Measurements from ENCODE around the gene GNA12. TPM values are rescaled to one million over a fixed set of nuclear protein-coding genes. Genes with fewer than 3 reads are reported as not detected.

The GNA12 gene
- total and polyA plus RNA-seq, 2 of the 4 experiments (the other 2 are of a cell fraction) = 14.3 to 93.9 TPM

DNA sequence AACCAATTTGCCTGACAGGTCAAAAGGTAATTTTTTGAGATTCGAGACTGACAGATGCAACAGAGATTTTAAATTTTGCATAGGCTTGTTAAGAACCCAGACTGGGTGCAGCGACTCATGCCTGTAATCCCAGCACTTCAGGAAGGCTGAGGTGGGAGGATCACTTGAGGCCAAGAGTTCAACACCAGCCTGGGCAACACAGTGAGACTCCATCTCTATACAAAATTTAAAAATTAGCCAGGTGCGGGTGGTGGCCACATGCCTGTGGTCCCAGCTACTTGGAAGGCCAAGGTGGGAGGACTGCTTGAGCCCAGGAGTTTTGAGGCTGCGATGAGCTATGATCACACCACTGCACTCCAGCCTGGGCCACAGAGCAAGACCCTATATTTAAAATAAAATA, 121.5 kb downstream of the GNA12 start:
- no peak for ATAC-seq (ENCODE audit: low read depth)
- Histone ChIP-seq H2AK9ac (replicated peaks; ENCODE audit: low read depth, low read length, poor library complexity) (no peak overlapping the region), H3K23ac (ENCODE audit: low read depth, low read length) (no peak overlapping the region), H3K9me1 (ENCODE audit: insufficient read depth, low read length) (peaks cover 10% of the 10 kb centered on the region; the same call in 1 of the 2 replicates), H4K5ac (ENCODE audit: low read depth, low read length) (no peak overlapping the region), H3K4me2 (ENCODE audit: low read depth, low read length) (no peak overlapping the region), H2AFZ (replicated peaks; ENCODE audit: low read length, poor library complexity) (no peak overlapping the region), H3K14ac (replicated peaks; ENCODE audit: low read depth, low read length) (no peak overlapping the region), H2AK5ac (ENCODE audit: low read depth, low read length) (no peak overlapping the region), H2BK20ac (ENCODE audit: low read depth, low read length) (no peak overlapping the region), H3K36me3 (ENCODE audit: control insufficient read depth, insufficient read depth, low read length) (peaks cover 48% of the 10 kb centered on the region), H2BK15ac (ENCODE audit: low read depth, low read length) (no peak overlapping the region), H4K8ac (ENCODE audit: low read depth in 2 of 2, low read length in 2 of 2) (no peak overlapping the region), H3K27me3 (ENCODE audit: control insufficient read depth, insufficient read depth, low read length) (no peaks in the 10 kb centered on the region), H3K27ac (ENCODE audit: insufficient read depth, low read length) (no peak overlapping the region), H3K79me1 (ENCODE audit: low read depth in 1 of 2, low read length in 2 of 2) (peaks cover 22 to 55% of the 10 kb centered on the region in 2 experiments), H3K4ac (ENCODE audit: low read depth, low read length) (no peak overlapping the region), H2BK5ac (ENCODE audit: low read depth, low read length, poor library complexity, severe bottlenecking) (no peak overlapping the region), H3K4me3 (ENCODE audit: insufficient read depth, low read depth, low read length) (no peak overlapping the region), H3K9me3 (ENCODE audit: control insufficient read depth, insufficient read depth, low read length) (no peaks in the 10 kb centered on the region), H4K20me1 (ENCODE audit: insufficient read depth, low read length) (0 out of 2 replicates have a peak, but pooled peaks cover 4% of the 10 kb centered on the region), H4K91ac (ENCODE audit: insufficient read depth, low read depth, low read length) (no peak overlapping the region), H3K56ac (ENCODE audit: extremely low read depth, insufficient read depth, low read length) (no peak overlapping the region), H3K18ac (ENCODE audit: low read depth, low read length) (no peak overlapping the region), H3K9ac (ENCODE audit: low read depth, low read length) (no peak overlapping the region), H2BK120ac (ENCODE audit: low read depth, low read length) (no peak overlapping the region), H3K4me1 (ENCODE audit: control insufficient read depth, insufficient read depth, low read length) (peaks cover 3% of the 10 kb centered on the region; the same call in 1 of the 2 replicates)
- intact Hi-C loops (cut with micrococcal nuclease) = no loop called here
- in situ Hi-C loops (cut with MboI; ENCODE audit: low sequenced_read_pairs) = no loop called here
- BruUV-seq (replicated peaks) = no TSS peak
- no peak for TF ChIP-seq SMC3 (IDR thresholded peaks at IDR 0.05; ENCODE audit: low read depth, low read length)
- TF ChIP-seq, protein P1, sequence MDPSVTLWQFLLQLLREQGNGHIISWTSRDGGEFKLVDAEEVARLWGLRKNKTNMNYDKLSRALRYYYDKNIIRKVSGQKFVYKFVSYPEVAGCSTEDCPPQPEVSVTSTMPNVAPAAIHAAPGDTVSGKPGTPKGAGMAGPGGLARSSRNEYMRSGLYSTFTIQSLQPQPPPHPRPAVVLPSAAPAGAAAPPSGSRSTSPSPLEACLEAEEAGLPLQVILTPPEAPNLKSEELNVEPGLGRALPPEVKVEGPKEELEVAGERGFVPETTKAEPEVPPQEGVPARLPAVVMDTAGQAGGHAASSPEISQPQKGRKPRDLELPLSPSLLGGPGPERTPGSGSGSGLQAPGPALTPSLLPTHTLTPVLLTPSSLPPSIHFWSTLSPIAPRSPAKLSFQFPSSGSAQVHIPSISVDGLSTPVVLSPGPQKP (IDR thresholded peaks at IDR 0.05; ENCODE audit: borderline replicate concordance, low read depth, low read length) = no peak
- no peak for TF ChIP-seq POLR2A (IDR thresholded peaks at IDR 0.05; ENCODE audit: low read depth, low read length)
- TF ChIP-seq NFE2L2 (IDR thresholded peaks at IDR 0.05; ENCODE audit: low read depth, low read length) = no peak
- no peak for TF ChIP-seq RFX5 (IDR thresholded peaks at IDR 0.05; ENCODE audit: low read depth, low read length)
- TF ChIP-seq, protein P2, sequence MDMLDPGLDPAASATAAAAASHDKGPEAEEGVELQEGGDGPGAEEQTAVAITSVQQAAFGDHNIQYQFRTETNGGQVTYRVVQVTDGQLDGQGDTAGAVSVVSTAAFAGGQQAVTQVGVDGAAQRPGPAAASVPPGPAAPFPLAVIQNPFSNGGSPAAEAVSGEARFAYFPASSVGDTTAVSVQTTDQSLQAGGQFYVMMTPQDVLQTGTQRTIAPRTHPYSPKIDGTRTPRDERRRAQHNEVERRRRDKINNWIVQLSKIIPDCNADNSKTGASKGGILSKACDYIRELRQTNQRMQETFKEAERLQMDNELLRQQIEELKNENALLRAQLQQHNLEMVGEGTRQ (IDR thresholded peaks at IDR 0.05; ENCODE audit: low read depth, low read length) = no peak
- no peak for TF ChIP-seq MXI1 (IDR thresholded peaks at IDR 0.05; ENCODE audit: borderline replicate concordance, low read depth, low read length)
- ChIA-PET CTCF (no interaction called here), POLR2A (ENCODE audit: unreplicated experiment) (no interaction called here)
- dilution Hi-C loops (cut with HindIII; ENCODE audit: low sequenced_read_pairs, unreplicated experiment) = no loop called here
- no peak for DNase-seq
- WGBS, 2 experiments (ENCODE audit: extremely low coverage in 2 of 2, insufficient read length in 1 of 2) = 86% methylated on average over 1 of the region's 4 CpGs; no CpG with 5 or more reads in 1 of the 2 experiments

All from IMR-90 (cell line).